HG03432 (cell line): ENCODE measurements around the gene CPSF4L.

ENCODE experiments used
- ATAC-seq: cut with Tn5 transposase; IDR thresholded peaks from one replicate; pipeline ENCODE4 v1.9.1; 2021; ENCODE audit warnings: mild to moderate bottlenecking, moderate library complexity; ENCODE audit not compliant: unreplicated experiment

The CPSF4L gene

DNA sequence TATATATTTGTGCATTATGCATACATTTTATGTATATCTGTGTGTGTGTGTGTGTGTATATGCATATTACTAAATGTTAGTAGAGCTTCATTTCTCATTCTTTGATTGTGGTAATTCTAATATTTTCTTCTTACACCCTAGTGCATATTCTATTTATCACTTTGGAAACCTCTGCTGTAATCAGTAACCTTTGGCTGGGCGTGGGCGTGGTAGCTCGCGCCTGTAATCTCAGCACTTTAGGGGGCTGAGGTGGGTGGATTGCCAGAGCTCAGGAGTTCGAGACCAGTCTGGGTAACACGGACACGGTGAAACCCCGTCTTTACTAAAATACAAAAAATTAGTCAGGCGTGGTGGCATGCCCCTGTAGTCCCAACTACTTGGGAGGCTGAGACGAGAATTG, 26.9 kb downstream of the CPSF4L start:
- ATAC-seq, result no peak

DNA sequence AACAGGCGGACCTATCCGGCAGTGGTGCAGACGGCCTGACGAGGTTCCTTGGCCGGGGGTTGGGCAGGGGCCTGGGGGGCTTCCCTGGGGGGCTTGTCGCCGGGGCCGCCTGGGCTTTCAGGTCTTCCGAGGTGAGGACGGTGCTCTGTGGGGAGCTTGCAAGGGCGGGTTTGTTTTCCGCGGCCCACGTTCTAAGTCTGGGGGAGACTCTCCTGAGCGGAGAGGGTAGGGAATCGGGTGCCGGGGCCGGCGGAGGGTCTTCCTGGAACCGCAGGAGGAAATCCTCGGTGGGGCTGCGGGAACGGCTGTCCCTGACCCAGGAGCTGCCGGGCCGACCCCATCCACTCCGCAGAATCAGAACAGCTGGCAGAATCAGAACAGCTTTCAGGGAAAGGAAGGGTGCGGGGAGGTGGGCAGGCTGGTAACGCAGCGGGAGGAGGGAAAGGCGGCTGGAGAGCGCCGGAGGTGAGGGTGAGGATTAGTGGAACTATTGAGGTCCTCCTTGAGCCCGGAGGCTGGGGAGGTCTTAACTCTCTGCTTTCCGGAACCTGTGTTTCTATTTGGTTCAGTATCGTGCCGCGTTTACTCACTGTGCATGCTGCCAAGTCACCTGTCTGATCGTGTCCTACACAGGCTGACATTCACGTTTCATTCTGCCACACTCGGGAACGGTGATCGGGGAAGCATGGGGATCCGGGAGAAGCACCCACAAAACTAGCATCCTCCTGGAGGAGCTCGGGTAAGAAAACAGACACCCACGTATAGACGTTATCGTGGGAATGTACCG, 28.9 kb downstream of the CPSF4L start:
- peak; percentile 33 for ATAC-seq

DNA sequence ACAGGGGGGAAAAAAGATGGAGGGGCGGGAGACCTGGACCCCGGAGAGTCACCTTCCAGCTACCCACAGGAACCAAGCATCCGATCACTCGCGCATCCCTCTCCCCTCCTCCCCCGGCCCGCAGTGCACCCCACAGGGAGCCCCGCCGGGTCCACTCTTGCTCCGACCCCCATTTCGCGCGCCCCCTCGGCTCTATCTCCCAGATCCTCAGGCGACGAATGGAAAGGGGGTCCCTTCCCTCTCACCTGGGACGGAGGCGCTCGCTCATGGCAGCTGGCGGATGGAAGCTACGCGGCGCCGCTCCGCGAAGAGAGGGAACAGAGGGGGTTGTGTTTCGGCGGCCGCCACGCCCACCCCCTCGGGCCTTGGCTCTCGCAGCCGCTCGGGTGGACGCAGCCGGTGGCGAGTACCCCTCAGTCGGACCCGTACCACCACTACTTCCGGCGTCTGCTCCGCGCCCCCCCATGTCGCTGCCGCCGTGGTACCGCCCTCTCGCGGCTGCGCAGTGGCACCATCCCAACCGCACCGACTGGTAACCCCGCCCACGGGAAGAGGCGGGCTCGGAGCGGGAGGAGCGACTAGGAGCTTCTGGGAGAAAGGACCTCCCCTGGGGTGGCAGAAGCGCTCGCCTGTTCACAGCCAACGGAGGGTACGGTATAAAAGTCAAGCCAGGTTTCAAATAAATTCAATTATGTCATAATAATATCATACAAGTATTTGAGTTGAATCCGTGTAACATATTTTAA, 29.7 kb downstream of the CPSF4L start:
- peak; percentile 86 for ATAC-seq

DNA sequence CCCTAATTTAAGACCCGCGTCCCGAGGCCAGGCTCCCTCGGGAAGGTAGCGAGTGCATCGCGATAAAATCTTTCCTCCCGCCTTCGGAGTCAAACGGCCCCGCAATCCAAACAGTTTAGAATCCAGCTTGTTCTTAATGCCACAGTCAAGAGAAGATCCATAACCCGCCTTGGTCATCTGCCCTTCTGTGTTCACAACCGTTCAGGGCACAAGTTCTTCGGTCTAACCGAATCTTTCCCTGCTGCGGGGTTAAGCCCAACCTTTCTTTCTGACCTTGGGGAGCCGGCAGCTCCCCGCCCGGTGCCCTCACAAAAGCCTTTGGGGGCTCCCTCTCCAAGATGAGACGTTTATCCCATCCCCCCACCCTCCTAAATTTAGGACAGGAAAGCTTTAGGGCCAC, 30.3 kb downstream of the CPSF4L start:
- no peak for ATAC-seq

DNA sequence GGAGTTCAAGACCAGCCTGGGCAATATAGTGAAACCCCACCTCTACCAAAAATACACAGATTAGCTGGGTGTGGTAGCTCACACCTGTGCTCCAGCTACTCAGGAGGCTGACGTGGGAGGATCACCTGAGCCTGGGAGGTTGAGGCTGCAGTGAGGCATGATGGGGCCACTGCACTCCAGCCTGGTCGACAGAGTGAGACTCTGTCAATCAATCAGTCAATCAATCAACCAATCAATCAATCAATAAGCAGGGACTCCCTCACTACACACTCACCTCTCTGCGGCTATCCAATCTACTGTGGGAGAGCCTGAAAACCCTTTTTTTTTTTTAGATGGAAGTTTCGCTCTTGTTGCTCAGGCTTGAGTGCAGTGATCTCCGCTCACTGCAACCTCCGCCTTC, 31.6 kb downstream of the CPSF4L start:
- no peak for ATAC-seq

DNA sequence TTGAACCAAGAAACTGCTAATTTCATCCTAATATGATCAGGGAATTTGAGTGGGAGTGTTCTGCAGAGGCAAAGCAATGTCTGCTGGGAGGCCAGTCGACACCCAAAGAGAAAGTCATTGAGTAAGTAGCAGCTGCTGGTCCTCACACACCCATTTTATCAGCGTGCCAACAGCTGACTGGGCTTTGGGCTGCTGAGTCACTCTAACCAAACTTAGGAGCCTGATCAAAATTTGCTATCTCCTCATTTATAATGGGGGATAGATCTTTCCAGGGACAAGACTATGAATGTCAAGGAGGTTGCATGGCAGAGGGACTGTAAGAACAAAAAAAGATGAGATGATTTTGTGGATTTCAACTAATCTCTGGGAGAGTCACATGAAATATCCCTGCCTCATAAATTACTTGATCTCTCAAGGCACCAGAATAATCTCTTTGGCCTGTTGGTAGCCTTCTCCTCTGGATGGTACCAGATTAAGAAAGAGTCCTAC, 32.9 kb downstream of the CPSF4L start:
- peak; percentile 36 for ATAC-seq

DNA sequence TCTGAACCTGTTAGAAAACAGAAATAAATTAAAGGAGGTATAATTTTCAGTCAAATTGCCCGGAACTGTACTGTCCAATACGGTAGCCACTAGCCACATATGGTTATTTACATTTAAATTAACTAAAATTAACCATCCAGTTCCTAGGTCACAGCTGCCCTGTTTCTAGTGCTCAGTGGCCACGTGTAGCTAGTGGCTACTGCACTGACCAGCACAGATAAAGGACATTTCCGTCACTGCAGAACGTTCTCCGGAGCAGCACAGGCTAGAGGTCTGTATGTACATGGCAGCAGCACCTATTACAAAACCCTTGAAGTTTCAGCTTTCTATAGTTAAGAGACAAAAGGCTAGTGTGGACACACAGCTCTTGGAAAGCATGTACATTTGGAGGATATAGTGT, 33.7 kb downstream of the CPSF4L start:
- ATAC-seq, result no peak

DNA sequence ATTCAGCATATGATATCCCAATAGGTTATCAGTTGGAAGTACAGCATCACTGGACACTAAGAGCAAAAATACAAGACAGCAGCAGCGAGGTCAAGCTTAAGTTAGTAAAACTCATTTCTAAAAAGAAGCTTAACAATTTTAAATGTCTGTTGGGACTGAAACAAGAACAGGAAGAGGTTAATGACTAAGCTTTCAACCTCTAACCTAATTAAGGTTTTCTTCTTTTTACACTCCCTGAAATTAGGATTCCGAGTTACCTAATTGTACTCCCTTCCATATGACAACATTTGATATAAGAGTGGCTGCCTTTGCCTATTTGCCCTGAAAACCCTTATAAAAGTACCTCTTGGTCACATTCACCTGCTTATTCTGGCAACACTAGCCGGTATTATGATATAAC, 34.3 kb downstream of the CPSF4L start:
- ATAC-seq, result no peak

DNA sequence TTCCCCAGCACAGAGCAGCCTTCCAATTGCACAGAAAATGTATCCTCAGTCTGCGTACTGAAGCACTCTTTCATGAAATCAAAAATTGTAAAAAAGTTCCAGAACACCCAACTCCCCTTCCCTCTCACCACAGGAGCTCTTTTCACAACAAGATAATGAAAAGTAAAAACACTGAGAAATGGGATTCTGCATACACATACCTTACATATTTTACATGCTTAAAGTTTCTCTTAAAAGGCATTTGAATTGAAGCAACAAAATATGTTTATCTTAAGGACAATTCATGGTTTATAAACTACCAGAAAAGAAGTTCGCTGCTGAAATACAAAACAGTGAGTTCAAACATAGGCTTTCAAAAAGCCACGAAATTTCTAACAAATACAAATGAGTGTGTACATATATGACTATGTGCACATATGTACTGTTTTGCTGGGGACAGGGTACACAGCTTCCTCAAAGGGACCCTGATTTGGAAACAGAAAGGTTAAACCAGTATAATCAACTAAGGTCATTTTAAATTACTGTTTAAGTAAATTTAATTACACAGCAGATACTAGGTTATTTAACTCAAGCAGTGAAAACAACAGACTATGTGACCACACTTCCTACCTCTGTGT, 35.0 kb downstream of the CPSF4L start:
- ATAC-seq, result no peak

GRCh38 chr17:73224663-73225305, 36.9 kb downstream of the CPSF4L start:
- no peak for ATAC-seq

- no peak for ATAC-seq
Observed at GRCh38 chr17:73224237-73224636, 37.4 kb downstream of the CPSF4L start.

- no peak for ATAC-seq
Observed at GRCh38 chr17:73223626-73224230, 38.0 kb downstream of the CPSF4L start.

DNA sequence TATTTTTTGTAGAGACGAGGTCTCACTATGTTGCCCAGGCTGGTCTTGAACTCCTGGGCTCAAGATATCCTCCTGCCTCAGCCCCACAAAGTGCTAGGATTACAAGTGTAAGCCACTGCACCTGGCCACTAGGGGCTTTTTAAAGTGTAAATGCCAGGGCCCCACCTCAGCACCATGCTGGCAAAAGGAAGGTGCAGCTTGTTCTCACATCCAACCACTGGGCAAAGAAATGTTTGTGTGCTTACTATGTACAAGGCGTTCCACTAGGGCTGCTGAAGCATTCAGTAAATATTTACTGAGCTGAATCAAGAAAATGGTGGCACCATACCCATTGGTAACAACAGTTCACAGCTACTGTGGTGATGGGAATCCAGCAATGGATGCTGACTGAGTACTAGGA, 46.2 kb downstream of the CPSF4L start:
- ATAC-seq, result no peak

- no peak for ATAC-seq
Observed at GRCh38 chr17:73214851-73215250, 46.8 kb downstream of the CPSF4L start.

- no peak for ATAC-seq
Observed at GRCh38 chr17:73214008-73214407, 47.7 kb downstream of the CPSF4L start.

DNA sequence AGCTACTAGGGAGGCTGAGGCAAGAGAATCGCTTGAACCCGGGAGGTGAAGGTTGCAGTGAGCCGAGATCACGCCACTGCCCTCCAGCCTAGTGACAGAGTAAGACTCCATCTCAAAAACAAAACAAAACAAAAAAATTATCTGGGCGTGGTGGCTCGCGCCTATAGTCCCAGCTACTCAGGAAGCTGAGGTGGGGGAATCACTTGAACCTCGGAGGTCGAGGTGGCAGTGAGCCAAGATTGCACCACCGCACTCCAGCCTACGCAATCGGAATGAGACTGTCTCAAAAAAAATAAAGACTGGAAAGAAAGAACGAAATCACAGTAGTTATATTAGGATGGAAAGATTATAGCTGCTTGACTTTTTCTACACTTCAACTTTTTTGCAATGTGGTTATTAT, 49.9 kb downstream of the CPSF4L start:
- ATAC-seq, result no peak

- no peak for ATAC-seq
Observed at GRCh38 chr17:73210002-73210678, 51.5 kb downstream of the CPSF4L start.

- no peak for ATAC-seq
Observed at GRCh38 chr17:73209436-73209835, 52.2 kb downstream of the CPSF4L start.

GRCh38 chr17:73208139-73208827, 53.4 kb downstream of the CPSF4L start:
- ATAC-seq, result no peak

DNA sequence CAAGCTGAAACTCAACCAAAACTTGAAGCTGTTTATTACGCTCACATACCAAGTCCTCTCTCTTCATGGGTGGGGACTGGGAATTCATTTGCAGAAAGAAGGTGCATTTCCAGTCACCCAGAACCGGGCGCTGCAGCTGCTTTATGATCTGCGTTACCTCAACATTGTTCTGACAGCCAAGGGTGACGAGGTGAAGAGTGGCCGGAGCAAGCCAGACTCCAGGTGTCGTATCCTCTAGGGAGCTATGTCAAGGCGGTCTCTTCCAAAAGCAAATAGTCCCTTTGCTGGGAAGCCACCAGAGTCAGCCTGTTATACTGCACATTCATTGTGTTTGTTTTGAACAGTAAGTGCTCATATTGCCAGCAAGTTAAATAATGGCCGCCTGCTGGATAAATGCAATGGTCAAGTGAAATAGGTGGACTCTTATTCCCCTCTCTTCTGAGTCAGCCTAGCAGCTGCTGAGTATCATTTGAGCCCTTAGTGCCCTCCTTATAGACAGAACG, 56.2 kb downstream of the CPSF4L start:
- ATAC-seq, result no peak
